Measurements from ENCODE around the gene ZNF397. TPM values are rescaled to one million over a fixed set of nuclear protein-coding genes. Genes with fewer than 3 reads are reported as not detected.

The ZNF397 gene
- polyA plus RNA-seq (58.7 and 65.2 TPM in 2 replicates), polyA minus RNA-seq (113 and 140 TPM in 2 replicates)

- peak within 1 kb of the TSS; percentile 68 for H3K4me2 ChIP-seq (ENCODE audit: low read length)
Observed at GRCh38 chr18:35240664-35241447, at the start of gene ZNF397. ZNF397 (plus strand) TSS chr18:35241034; CDS start chr18:35242471, 1,437 bp downstream.

More at GRCh38 chr18:35240664-35241447, at the start of gene ZNF397:
- H2AFZ ChIP-seq (ENCODE audit: low read depth, low read length) = peak within 1 kb of the TSS; percentile 86
- no peaks in the 10 kb centered on the region for H4K20me1 ChIP-seq (ENCODE audit: insufficient read depth)
- H3K4me3 ChIP-seq (ENCODE audit: low read length) = peak within 1 kb of the TSS; percentile 72
- TF ChIP-seq REST (IDR thresholded peaks at IDR 0.05; ENCODE audit: borderline replicate concordance) = peak; percentile 90
- TF ChIP-seq TAF1 (IDR thresholded peaks at IDR 0.05; ENCODE audit: low read depth) = peak; percentile 99
- TF ChIP-seq EZH2 (IDR thresholded peaks at IDR 0.05; ENCODE audit: borderline replicate concordance, insufficient read depth, low read length, poor library complexity, severe bottlenecking) = no peak
- peak; percentile 68 for TF ChIP-seq EP300 (conservative IDR thresholded peaks at IDR 0.05; ENCODE audit: poor library complexity, severe bottlenecking)
- peak; percentile 77 for TF ChIP-seq MXI1 (conservative IDR thresholded peaks at IDR 0.05; ENCODE audit: poor library complexity, severe bottlenecking)
- peak; percentile 40 for TF ChIP-seq CTCF (IDR thresholded peaks at IDR 0.05; ENCODE audit: poor library complexity, severe bottlenecking)
- peak; percentile 99 for TF ChIP-seq POLR2AphosphoS5 (IDR thresholded peaks at IDR 0.05)
- TF ChIP-seq RAD21 (conservative IDR thresholded peaks at IDR 0.05) = peak; percentile 53
- TF ChIP-seq SMC3 (conservative IDR thresholded peaks at IDR 0.05; ENCODE audit: poor library complexity) = peak; percentile 55
- H3K27ac ChIP-seq (ENCODE audit: low read length) = peak within 1 kb of the TSS; percentile 97
- peak within 1 kb of the TSS; percentile 95 for H3K9ac ChIP-seq (ENCODE audit: low read length)
- H3K27me3 ChIP-seq (ENCODE audit: insufficient read depth, low read depth, low read length) = no peaks in the 10 kb centered on the region
- no peaks in the 10 kb centered on the region for H3K9me3 ChIP-seq (ENCODE audit: low read length)
- H3K79me2 ChIP-seq (replicated peaks; ENCODE audit: insufficient read depth, low read length) = peaks cover 30% of the 10 kb centered on the region
- H3K9me2 ChIP-seq (ENCODE audit: insufficient read depth, low read length) = no peaks in the 10 kb centered on the region
- peaks cover 7% of the 10 kb centered on the region for H3F3A ChIP-seq (ENCODE audit: insufficient read depth, low read length, poor library complexity, severe bottlenecking)
- H3K36me3 ChIP-seq (ENCODE audit: insufficient read depth, low read length) = peaks cover 33% of the 10 kb centered on the region

Measured in neural cell (in vitro differentiated cells).